IPS DF 4.7 (cell line): ENCODE measurements around the gene AMMECR1L.
"Not testable (repeated sequence)": the region's sequence is repeated elsewhere in the genome, so short reads cannot be mapped to it uniquely, and the experiment has no call there.

ENCODE experiments used
- DNase-seq: peaks from one replicate; pipeline ENCODE4 v3.0.0-alpha.2; 2013; ENCODE audit warnings: low spot score; ENCODE audit errors: extremely low read depth

AMMECR1L gene

DNA sequence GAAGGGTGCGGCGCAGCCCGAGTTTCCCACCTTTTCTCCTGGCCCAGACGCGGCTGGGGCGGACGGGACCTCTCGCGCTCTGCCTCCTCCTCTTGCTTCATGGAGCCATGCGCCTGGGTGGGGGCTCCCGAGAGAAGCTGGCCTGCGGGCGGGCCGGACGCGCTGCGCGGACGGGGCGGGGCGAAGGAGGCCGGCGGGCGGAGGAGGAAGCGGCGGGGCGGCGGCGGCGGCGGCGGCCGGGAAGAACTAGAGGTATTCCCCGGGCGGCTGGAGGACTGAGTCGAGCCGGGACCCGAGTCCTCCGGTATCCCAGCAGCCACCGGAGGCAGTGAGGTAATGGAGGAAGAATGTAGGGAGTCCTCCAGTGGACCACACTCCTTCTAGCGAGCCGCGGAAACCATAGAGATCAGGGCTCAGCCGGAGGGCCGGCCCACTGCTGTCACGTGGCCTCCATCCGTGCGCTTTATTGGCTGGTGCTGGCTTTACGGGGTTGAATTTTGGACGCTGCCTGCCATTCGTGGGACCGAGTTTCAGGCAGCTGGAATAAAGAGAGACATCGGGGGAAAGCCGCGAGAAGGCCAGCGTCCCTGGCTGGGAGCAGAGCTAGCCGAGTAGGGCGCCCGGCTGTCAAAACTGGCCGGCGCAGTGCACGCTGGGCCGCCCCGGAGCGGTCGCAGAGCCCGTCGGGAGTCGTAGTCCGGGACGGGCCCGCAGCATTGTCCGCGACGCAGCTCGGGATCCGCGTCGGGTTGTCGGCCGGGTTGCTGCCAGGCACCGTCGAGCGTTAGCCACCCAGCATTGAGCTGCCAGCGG lies at the start of gene AMMECR1L:
TSS of gene AMMECR1L (minus strand) at position 177 of the 813 bp plus-strand sequence. CDS start 11,722 bp downstream, outside the sequence.
- not testable (repeated sequence) for DNase-seq

DNA sequence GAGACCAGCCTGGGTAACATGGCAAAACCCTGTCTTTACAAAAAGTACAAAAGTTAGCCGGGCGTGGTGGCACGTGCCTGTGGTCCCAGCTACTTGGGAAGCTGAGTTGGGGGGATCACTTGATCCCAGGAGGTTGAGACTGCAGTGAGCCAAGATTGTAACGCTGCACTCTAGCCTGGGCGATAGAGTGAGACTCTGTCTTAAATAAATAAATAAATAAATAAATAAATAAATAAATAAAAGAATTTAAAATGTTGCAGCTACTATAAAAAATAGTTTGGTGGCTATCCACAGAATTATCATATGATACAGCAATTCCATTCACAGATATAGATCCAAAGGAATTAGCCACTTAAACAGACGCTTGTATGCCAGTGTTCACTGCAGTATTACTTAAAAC lies 49.6 kb upstream of the AMMECR1L start:
- DNase-seq: no peak

DNA sequence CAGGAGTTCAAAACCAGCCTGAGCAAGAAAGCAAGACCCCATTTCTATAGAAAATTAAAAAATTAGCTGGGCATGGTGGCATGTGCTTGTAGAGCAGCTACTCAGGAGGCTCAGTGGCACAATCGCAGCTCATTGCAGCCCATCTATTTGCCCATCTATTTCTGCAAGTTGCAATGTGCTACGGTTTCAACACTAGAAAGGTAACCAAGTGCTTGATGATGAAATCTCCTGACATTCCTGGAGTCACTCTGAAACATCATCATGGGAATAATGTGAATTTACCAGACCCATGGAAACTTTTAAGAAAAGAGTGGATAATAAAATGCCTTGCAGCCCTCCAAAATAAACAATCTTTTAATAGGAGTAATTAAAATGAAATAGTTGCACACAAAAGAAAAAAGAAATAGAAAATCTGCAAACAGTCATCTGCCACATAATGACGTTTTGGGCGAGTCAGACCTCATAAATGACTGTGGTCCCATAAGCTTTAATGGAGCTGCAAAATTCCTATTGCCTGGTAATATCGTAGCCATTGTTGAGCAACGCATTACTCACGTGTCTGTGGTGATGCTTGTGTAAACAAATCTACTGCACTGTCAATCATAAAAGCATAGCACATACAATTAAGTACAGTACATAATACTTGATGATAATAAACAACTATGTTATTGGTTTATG lies 46.6 kb upstream of the AMMECR1L start:
- no peak for DNase-seq

DNA sequence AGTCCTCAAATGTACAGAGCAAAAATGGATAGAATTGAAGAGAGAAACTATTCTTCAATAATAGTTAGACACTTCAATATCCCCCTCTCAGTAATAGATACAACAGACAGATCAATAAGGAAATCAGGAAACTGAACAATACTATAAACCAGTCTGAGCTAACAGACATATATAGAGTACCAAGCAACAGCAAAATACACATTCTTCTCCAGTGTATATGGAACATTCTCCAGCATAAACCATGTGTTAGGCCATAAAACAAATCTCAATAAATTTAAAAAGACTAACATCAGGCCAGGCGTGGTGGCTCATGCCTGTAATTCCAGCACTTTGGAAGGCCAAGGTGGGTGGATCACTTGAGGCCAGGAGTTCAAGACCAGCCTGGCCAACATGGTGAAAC lies 43.7 kb upstream of the AMMECR1L start:
- no peak for DNase-seq

DNA sequence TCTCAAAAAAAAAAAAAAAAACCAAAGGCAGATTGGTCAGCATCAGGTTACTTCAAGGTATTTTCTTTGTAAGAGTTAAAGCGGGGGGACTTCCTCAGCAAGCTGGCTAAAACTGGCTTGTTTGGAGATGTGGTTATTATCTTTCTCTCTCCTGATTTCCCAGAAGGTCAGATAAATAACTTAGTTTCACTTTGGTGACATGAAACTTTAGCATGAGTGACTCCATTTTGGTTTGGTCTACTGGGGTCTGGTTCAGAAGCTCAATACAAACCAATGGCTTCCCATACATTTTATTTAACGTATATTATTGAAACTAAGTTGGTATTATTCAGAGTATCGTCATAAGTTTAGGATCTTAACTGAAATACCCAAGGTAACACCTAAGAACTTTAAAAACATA lies 41.6 kb upstream of the AMMECR1L start:
- DNase-seq: no peak

DNA sequence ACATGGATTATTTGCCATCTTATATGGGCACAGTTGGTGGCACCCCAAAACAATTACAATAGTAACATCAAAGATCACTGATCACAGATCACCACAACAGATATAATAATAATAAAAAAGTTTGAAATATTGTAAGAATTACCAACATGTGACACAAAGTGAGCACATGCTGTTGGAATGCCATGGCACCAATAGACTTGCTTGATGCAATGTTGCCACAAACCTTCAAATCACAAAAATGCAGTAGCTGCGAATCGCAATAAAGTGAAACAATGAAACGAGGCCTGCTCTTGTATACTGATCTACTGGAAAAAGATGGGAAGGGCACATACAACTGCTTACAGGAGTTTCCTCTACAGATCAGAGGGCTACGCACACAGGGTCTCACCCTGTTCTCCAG lies 32.2 kb upstream of the AMMECR1L start:
- no peak for DNase-seq

DNA sequence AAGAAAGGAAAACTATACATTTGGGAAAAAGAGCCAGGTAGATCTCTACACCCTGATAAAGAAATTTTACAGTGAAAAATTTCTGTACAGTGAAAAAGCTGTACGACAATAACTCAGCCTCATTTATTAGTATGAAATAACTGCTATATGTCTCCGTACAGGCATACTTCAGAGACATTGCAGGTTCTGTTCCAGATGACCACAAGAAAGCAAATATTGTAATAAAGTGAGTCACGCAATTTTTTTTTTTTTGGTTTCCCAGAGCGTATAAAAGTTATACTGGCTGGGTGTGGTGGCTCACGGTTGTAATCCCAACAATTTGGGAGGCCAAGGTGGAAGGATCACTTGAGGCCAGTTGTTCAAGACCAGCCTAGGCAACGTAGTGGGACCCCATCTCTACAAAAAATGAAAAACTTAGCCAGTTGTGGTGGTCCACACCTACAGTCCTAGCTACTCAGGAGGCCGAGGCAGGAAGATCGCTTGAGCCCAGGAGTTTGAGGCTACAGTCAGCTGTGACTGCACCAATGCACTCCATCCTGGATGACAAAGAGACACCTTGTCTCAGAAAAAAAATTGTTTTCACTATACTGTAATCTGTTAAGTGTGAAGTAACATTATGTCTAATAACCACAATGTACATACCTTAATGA lies 28.2 kb upstream of the AMMECR1L start:
- no peak for DNase-seq

DNA sequence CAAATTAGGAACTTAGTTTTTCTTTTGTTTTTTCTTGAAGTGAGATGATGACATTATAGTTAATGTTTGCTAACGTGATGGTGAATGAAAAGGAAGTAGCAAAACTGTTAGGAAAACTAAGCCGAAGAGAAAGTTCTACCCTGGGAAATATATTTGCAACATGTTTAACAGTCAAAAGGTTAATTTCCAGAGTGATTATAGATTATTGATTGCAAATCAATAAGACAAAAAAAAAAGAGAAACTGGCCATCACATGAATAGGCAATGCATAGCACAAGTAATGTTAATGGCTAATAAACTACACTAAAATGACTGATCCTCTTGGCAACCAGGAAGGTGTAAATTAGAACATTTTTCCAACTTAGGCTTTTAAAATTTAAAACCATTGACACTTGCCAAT lies 26.0 kb upstream of the AMMECR1L start:
- DNase-seq: no peak

DNA sequence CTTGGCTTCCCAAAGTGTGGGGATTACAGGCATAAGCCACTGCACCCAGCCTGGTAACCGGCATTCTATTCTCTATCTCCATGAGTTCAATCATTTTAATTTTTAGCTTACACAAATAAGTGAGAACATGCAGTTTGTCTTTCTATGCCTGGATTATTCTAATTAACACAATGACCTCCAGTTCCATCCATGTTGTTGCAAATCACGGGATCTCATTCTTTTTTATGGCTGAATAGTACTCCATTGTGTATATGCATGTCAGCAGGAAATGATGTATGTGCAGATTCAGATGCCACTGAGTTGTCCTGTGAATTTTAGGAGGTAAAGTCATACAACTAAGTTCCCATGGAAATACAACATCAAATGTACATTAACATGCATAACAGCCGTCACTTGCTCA lies 24.7 kb upstream of the AMMECR1L start:
- no peak for DNase-seq

DNA sequence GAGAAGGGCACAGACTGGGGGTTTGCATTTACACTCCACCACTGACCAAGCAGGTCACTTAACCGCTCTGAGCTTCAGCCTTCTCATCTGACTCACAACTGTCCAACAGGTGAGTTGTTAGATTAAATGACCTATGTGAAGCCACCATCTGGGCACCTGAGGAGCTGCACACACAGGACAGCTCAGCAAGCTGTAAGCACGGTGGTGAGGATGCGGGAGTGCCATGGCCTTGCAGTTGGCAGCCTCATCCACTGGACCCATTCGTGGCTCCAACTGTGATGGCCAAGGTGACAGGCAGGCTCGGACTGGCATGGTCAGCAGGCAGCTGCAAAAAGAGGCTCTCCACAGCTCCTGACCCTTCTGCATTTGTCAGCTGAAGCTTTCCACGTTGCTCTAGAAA lies 23.3 kb upstream of the AMMECR1L start:
- DNase-seq: no peak

DNA sequence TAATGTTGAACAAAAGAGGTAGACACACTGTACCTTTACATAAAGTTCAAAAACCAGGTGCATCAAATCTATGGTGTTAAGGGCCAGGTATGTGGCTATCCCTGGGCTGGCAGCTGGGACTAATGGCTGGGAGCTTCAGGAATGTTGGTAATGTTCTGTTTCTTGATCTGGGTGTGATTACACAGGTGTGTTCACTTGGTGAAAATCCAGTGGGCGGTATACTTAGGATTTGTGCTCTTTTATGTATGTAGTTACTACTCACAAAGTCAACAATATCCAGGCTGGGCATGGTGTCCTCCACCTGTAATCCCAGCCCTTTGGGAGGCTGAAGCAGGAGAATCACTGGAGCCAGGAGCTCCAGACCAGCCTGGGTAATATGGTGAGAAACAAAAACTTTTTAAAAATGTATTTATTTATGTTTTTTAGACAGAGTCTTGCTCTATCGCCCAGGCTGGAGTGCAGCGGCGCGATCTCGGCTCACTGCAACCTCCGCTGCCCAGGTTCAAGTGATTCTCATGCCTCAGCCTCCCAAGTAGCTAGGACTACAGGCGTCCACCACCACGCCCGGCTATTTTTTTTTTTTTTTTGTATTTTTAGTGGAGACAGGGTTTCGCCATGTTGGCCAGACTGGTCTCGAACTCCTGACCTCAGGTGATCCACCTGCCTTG lies 22.1 kb upstream of the AMMECR1L start:
- DNase-seq: not testable (repeated sequence)

DNA sequence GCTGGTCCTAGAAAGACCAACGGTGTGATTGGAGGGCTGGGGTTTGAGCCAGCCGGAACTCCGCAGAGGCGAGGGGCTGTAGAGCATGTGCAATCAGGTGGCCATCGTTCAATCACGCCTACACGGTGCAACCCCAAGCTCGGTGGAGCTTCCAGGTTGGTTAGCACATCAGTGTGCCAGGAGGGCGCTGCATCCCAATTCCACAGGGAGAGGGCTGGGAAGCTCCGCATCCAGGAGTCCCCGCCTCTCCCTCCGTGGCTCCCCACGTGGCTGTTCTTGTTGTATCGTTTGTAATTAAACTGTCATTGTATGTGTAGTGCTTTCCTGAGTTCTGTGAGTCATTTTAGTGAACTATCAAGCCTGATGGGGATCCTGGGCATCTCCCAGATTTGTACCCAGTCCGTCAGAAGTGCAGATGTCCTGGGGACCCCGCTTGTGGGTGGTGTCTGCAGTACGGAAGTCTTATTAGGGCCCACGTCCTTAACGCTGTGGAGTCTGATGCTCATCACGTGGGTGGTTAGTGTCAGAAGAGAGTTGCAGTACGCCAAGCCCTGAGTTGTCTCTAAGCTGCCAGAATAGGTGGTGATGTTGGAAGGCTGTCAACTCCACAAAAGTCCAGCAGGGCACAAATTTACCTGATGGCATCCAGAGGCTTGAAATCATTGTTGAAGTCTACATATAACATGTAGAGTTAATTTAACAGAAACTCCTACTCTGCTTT lies 20.6 kb upstream of the AMMECR1L start:
- DNase-seq: no peak

DNA sequence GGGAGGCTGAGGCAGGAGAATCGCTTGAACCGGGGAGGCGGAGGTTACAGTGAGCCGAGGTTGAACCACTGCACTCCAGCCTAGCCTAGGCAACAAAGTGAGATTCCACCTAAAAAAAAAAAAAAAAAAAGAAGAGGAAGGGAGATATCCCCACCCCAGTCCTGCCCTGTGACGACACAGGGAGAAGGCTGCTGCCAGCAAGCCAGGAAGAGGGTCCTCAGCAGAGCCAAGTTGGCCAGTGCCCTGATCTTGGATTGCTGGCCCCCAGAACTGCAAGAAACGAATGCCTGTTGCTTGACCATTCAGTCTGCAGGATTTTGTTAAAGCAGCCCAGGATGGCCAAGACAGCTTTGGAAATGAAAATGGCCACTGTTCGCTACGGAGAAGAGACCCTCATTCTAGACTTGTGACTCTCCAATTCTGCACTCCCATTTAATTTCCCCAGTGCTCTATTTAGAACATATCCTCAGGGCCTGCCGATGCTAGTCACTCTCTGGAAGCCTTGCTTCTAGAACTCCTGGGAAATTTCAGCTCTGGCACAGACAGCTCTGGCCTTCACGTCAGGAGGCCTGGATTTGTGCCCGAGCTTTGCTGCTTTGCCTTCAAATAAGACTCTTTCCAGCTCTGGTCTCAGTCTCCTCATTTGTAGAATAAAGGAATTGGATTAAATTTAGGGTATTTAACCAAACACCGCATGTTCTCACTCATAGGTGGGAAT lies 15.7 kb upstream of the AMMECR1L start:
- no peak for DNase-seq

DNA sequence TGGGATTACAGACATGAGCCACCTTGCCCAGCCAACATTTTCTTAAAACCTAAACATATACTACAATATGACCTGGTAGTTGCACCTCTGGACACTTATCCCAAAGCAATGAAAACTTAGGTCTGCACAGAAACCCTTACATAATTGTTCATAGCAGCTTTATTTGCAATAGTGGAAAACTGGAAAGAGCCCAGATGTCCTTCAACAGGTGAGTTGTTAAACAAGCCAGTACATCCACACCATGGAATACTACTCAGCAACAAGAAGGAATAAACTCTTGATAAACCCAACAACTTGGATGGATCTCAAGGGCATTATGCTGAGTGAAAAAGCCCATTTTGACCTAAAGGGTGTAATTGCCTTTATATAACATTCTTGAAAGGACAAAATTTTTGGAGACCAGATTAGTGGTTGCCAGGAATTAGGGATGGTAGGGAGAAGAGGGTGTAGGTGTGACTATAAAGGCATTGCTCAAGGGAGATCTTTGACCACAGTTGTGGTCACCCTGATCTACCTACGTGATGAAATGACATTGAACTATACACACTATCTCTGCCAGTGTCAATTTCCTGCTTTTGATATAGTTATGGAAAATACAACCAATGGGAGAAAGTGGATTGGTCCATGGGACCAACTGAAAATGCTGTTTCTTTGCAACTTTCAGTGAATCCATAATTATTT lies 11.9 kb upstream of the AMMECR1L start:
- no peak for DNase-seq

DNA sequence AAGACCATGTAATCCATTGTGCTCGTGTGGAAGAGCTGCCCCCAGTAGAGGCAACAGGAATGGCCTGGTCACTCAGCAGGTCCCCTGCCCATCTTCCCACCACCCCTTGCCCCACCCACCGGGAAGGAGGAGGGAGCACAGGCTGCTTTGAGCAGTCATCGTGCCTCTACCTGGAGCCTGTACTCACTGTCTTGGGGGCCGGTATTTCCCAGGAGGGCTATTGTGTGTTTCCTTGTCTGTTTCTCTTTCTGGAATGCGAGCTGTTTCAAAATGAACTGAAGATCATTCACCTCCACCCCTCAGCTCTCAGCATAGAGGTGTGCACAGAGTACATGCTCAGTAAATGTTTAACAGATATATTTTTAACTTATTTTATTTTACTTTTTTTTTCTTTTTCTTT lies 7.7 kb upstream of the AMMECR1L start:
- DNase-seq: no peak

DNA sequence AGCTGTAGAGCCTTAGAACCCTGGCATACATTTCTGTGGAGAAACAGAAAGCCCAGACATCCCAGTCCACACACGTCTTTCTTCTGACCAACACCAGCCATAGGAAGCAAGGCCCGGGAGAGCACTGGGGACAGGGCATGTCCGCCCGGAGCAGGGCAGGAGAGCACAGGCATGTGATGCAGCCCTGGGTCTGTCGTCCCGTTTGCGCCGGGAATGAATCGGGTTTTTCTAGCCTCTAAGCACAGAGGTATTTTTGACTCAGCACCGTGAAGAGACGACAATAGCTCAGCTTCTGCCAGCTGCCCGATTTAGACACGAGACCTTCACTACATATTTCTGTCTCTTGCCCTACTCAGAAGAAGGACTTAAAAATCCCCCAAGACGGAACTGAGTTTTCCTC lies 7.3 kb upstream of the AMMECR1L start:
- no peak for DNase-seq

DNA sequence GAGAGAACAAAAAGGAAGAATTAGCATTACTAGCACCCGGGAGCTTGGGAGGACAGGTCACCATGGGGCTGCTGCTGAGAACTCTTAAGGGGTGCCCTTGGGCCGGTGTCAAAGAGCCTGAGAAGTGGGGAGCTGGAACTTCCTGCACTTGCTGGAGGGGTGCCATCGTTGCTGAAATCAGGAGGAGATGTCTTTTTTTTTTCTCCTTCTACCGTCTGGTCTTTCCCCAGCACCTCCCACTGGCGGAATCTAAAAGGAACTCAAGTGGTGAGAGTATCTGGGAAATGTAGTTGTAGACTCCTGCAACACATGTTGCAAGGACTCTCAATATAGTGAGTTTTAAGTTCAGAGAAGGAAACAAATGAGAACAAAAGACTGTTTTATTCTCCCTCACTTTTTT lies 6.1 kb upstream of the AMMECR1L start:
- DNase-seq: no peak

DNA sequence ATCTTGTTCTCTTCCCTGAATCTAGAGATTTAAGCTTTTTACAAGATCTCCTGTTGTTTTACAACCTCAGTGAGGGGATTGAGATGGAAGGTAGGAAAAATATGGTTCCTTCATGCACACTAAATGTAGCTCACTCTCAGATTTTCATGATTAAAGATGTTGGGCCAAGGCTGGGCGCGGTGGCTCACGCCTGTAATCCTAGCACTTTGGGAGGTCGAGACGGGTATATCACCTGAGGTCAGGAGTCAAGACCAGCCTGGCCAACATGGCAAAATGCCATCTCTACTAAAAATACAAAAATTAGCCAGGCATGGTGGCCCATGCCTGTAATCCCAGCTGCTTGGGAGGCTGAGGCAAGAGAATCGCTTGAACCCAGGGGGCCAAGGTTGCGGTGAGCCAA lies 5.0 kb upstream of the AMMECR1L start:
- not testable (repeated sequence) for DNase-seq

DNA sequence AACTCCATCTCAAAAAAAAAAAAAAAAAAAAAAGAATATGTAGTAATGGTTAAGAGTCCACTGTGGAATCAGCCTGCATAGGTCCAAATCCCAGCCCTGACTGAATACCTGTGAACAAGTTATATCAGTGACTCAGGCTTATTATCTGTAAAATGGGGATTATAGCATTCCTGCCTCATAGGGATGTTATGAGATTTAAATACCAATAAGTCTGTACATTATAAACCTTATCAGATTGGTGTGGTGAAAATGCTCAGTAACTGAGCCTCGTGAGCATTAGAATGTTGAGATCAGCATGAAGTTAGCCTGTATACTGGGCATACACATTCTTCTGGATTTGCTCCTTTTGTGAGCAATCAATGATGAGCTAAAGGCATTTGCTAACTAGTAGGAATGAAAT lies 3.0 kb upstream of the AMMECR1L start:
- no peak for DNase-seq

DNA sequence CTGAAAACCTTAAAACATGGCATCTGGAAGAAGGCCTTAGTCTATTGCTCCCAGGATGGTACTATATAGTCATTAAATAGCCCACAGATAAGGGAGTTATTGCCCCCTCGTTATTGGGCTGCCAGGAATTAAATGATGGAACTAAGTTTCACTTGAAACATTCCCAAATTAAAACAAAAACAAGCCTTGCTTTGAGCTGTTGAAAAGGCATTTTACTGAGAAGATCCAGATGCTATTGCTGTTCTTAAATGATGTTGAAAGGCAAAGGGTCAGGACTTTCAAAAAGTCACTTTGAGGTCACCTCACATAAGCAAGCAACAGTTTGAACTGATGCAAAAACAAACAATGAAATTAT lies 2.0 kb upstream of the AMMECR1L start:
- DNase-seq: no peak
